H7 (cell line): ENCODE data around the gene NDST1. TPM values are rescaled to one million over a fixed set of nuclear protein-coding genes. Genes with fewer than 3 reads are reported as not detected.

Source experiments
- DNase-seq: peaks from one replicate; pipeline ENCODE4 v3.0.0; 2012
- H3K27me3 ChIP-seq: 2 replicates; pipeline ENCODE4 v1.6.0; 2011; ENCODE audit warnings: mild to moderate bottlenecking, low read length; ENCODE audit not compliant: control insufficient read depth, insufficient read depth
- H3K36me3 ChIP-seq: replicated peaks from 2 replicates; pipeline ENCODE4 v1.5.1; 2011; ENCODE audit warnings: low read length; ENCODE audit not compliant: control insufficient read depth, insufficient read depth
- H3K4me3 ChIP-seq: 2 replicates; pipeline ENCODE4 v1.5.1; 2011; ENCODE audit warnings: low read depth, mild to moderate bottlenecking, control low read depth, low read length, moderate library complexity; ENCODE audit not compliant: insufficient read depth
- total RNA-seq: library from RNA; depleted of rRNA; stranded (reverse); fragments of >200 nt; shearing (Covaris generic); gene quantifications from 2 replicates; pipeline ENCODE4 v1.2.3, GENCODE V29; 2014

The NDST1 gene
- total RNA-seq, 1 experiment from 2014 or later, result 24.8 TPM

DNA sequence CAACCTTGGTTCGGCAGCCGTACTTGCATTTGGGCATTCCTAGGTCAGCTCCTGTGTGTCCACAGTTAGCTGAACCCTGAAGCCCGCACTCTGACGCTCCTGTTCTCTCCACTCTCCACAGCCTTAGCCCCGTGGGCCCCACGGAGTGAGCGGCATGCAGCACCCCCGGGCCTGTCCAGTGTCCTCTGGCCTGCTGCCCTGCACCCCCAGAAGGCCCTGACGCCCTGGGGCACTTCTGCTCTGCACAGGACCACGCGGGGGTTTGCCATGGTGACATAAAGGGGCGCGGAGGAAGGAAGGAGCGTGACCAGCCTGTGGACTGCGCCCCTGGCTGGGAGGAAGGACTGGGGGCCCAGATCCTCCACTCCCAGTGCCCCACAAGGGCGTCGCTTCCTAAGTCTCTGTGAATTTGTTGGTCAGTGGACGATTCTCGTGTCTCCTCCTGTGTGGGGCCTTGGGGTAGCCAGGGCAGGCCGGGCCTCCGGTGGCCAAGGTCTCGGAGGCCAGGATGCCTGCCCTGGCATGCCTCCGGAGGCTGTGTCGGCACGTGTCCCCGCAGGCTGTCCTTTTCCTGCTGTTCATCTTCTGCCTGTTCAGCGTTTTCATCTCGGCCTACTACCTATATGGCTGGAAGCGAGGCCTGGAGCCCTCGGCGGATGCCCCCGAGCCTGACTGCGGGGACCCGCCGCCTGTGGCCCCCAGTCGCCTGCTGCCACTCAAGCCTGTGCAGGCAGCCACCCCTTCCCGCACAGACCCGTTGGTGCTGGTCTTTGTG lies 13.0 kb downstream of the NDST1 start:
- no peak for DNase-seq
- Histone ChIP-seq H3K4me3 (no peak overlapping the region), H3K27me3 (no peaks in the 10 kb centered on the region)

GRCh38 chr5:150521522-150521817 lies 13.5 kb downstream of the NDST1 start:
- H3K36me3 ChIP-seq, result peaks cover 5% of the 10 kb centered on the region
- no peaks in the 10 kb centered on the region for H3K27me3 ChIP-seq
- DNase-seq, result no peak
- no peak overlapping the region for H3K4me3 ChIP-seq

More for the DNA sequence above, 13.0 kb downstream of the NDST1 start:
- peaks cover 5% of the 10 kb centered on the region for H3K36me3 ChIP-seq

- H3K4me3 ChIP-seq, result no peak overlapping the region
- DNase-seq, result no peak
- H3K27me3 ChIP-seq, result no peaks in the 10 kb centered on the region
- peaks cover 5% of the 10 kb centered on the region for H3K36me3 ChIP-seq
Observed at GRCh38 chr5:150521939-150522503, 14.1 kb downstream of the NDST1 start.

DNA sequence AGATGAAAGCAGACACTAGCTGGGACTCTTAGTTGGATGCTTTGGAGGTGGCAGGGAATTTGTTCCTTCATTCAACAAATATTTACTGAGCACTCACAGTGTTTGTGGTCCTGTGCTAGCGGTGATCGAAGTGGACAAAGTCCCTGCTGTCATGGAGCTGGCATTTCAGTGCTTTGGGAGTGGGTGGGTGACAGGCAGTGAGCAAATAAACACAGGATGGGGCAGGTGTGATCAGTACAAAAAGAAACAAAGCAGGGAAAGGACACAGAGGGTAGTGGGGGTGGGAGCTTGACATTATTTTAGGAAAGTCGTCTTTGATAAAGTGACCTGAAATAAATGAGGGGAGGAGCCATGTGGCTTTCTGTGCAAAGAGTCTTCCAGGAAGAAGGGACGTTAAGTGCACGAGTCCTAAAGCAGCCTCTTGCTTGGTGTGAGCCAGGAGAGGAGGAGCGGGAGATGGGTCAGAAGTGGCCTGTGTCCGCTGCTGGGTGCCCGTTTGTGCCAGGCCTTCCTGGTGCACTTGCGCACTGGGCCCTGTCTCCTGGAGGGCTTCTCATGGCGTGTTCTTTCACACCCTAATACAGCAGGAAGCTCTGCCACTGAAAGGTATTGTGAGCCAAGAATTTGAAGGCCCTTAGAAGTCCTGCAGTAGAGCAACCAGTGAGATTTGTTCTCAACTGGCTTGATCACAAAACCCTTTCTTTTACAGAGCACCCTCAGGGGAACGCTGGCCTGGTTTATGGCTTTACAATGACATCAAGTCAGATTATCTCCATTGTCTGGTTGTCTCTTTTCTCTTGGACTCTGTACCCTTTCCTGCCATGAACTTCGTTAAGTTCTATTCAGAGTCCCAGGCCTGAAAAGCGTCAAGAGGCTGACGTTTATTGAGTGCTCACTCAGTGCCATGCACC lies 14.8 kb downstream of the NDST1 start:
- Histone ChIP-seq H3K4me3 (no peak overlapping the region), H3K36me3 (peaks cover 5% of the 10 kb centered on the region), H3K27me3 (no peaks in the 10 kb centered on the region)
- DNase-seq, result no peak

DNA sequence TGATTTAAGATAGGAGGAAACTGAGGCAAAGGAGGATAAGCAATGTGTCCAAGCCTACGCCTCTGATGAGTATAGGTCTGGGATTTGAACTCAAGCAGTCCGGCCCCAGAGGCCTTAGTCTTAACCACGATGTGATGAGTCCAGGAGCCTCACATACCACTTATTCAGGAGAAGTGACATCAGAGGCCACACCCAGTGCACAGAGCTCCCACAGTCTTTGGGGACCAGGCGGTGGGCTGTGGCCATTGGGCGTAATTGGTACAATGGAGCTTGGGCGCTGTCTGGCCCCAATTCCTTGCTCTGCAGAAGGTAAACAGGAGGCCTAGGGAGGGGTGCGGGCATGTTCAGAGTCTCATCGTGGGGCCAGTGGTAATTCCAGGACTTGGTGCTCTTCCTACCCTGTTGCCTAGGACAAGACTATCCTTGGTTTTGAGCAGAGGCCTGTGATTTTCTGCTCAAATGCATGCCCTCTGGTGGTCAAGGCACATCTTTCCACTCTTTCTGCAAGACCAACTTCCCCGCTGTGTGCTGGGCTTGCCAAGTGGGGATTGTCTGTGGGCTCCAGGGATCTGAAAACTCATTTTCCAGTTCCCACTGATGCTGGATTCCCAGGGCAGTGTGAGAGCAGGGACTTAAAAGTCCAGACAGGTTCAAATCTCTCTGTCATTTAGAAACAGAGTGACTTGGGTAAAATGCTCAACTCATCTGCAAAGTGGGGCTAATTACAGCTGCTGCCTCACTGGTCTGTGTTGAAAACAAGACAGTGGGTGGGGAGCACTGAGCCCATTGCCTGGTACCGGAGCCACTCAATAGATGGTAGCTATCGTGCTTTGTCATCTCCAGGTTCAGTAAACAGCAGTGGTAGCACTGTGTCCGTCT lies 15.8 kb downstream of the NDST1 start:
- DNase-seq, result peak; percentile 85
- no peaks in the 10 kb centered on the region for H3K27me3 ChIP-seq
- H3K36me3 ChIP-seq, result peaks cover 8% of the 10 kb centered on the region
- H3K4me3 ChIP-seq, result no peak overlapping the region

- H3K27me3 ChIP-seq, result no peaks in the 10 kb centered on the region
- peaks cover 8% of the 10 kb centered on the region for H3K36me3 ChIP-seq
- no peak overlapping the region for H3K4me3 ChIP-seq
- DNase-seq, result no peak
Observed at GRCh38 chr5:150525163-150525562, 17.2 kb downstream of the NDST1 start.

GRCh38 chr5:150525781-150526180 lies 17.9 kb downstream of the NDST1 start:
- DNase-seq, result no peak
- Histone ChIP-seq H3K4me3 (no peak overlapping the region), H3K27me3 (no peaks in the 10 kb centered on the region), H3K36me3 (peaks cover 8% of the 10 kb centered on the region)

DNA sequence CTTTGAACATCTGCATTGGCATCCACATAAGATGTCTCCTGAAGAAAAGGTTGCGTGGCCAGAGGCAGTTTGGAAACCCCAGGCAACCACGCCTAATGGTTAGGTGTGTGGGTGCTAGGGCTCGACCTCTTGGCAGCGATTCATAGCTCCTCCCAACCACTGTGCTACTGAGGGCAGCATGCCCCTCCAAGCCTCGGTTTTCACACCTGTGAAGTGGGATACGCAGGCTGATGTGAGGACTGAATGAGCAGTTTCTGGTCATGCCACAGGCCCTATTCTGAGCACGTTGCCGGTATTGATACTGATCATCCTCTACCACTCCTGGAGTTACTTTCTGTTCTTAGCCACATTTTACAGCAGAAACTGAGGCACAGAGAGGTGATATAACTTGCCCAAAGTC lies 19.1 kb downstream of the NDST1 start:
- Histone ChIP-seq H3K36me3 (peaks cover 5% of the 10 kb centered on the region), H3K4me3 (no peak overlapping the region), H3K27me3 (no peaks in the 10 kb centered on the region)
- no peak for DNase-seq

DNA sequence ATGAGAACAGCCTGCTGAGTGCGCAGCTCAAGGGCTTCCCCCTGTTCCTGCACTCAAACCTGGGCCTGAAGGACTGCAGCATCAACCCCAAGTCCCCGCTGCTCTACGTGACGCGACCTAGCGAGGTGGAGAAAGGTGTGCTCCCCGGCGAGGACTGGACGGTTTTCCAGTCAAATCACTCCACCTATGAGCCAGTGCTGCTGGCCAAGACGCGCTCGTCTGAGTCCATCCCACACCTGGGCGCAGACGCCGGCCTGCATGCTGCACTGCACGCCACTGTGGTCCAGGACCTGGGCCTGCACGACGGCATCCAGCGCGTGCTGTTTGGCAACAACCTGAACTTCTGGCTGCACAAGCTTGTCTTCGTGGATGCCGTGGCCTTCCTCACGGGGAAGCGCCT lies 19.9 kb downstream of the NDST1 start:
- H3K4me3 ChIP-seq, result no peak overlapping the region
- peaks cover 7% of the 10 kb centered on the region for H3K36me3 ChIP-seq
- no peak for DNase-seq
- H3K27me3 ChIP-seq, result no peaks in the 10 kb centered on the region

DNA sequence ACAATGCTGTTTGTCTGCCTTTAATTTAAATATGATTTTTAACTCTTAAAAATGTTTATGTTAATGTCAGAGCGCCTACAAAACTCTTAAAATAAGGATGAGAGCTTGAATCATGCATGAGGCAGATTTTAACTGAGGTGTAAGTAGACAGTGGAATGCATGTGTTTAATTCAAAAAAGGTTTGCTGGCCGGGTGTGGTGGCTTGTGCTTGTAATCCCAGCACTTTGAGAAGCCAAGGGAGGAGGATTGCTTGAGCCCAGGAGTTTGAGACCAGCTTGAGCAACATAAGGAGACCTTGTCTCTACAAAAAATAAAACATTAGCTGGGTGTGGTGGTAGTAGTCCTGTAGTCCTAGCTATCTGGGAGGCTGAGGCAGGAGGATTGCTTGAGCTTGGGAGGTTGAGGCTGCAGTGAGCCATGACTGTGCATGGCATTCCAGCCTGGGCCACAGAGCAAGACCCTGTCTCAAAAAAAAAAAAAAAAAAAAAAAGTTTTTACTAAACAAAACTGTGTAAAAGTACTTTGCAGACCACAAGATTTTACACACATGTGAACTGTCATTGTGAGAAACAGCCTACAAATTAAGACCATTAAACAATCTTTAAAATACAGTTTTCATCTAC lies 21.1 kb downstream of the NDST1 start:
- no peak for DNase-seq
- H3K36me3 ChIP-seq, result peaks cover 10% of the 10 kb centered on the region
- no peaks in the 10 kb centered on the region for H3K27me3 ChIP-seq
- no peak overlapping the region for H3K4me3 ChIP-seq

- Histone ChIP-seq H3K4me3 (no peak overlapping the region), H3K27me3 (no peaks in the 10 kb centered on the region), H3K36me3 (peaks cover 12% of the 10 kb centered on the region)
- DNase-seq, result no peak
Observed at GRCh38 chr5:150529555-150529954, 21.6 kb downstream of the NDST1 start.

DNA sequence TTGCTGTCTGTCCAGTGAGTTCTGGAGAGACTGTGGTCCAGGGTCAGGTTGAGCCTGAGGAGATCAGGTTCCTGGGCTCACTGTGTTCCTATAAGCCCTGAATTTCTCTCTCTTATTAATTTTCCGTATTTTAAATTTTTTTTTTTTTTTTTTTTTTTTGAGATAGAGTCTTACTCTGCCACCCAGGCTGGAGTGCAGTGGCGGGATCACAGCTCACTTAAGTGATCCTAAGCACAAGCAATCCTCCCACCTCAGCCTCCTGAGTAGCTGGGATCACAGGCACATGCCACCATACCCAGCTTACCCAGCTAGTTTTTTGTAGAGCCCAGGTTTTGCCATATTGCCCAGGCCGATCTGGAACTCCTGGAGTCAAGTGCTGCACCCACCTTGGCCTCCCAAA lies 22.5 kb downstream of the NDST1 start:
- DNase-seq, result no peak
- no peak overlapping the region for H3K4me3 ChIP-seq
- peaks cover 21% of the 10 kb centered on the region for H3K36me3 ChIP-seq
- no peaks in the 10 kb centered on the region for H3K27me3 ChIP-seq

DNA sequence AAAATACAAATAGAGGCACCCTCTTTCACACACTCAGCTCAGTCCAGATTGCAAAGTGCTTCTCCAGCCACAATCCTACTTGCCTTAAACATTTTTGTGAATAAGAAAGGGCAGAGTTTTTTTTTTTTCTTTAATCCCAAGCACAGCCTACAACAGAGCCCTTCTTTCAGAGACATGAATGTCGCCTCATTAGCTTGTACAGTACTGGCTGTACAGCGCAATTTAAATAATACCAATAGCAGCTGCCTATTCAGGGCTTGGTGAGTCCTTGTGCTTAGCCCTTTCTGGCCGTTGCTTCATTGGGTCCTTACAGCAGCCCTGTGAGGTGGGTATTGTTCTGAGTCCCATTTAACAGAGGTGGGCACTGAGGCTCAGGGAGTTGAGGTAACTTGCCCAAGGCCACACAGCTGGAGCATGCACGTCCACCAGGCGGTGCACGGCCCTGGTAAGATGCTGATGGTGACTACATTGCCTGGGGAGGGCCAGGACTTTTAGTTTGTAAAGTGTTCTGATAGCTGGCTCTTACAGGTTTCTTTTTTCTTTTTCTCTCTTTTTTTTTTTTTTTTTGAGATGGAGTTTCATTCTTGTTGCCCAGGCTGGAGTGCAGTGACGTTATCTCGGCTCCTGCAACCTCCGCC lies 23.1 kb downstream of the NDST1 start:
- Histone ChIP-seq H3K36me3 (peaks cover 26% of the 10 kb centered on the region), H3K27me3 (no peaks in the 10 kb centered on the region), H3K4me3 (no peak overlapping the region)
- DNase-seq, result no peak
